ENCODE results near the gene NDUFAF2. TPM values are rescaled to one million over a fixed set of nuclear protein-coding genes. Genes with fewer than 3 reads are reported as not detected.

The NDUFAF2 gene
- total RNA-seq, 6 experiments from 2014 or later: 40.4 to 57.3 (median 51.5) TPM

GRCh38 chr5:60993425-60993824 is 48.4 kb downstream of the NDUFAF2 start:
- Mint-ChIP-seq H3K27me3 (ENCODE audit: insufficient read depth) (no peaks in the 10 kb centered on the region), H3K4me1 (ENCODE audit: low read depth) (no peaks in the 10 kb centered on the region), H3K27ac (no peak overlapping the region), H3K36me3 (ENCODE audit: low read depth) (peaks cover 11% of the 10 kb centered on the region; the same call in 1 of the 2 replicates), H3K9me3 (no peaks in the 10 kb centered on the region), H3K4me3 (no peak overlapping the region)
- no peak for TF ChIP-seq CTCF (IDR thresholded peaks at IDR 0.05)
- DNase-seq: no peak

GRCh38 chr5:60993875-60994571 is 49.0 kb downstream of the NDUFAF2 start:
- no peaks in the 10 kb centered on the region for H3K27me3 Mint-ChIP-seq (ENCODE audit: insufficient read depth)
- H3K4me1 Mint-ChIP-seq (ENCODE audit: low read depth): no peaks in the 10 kb centered on the region; the same call in 1 of the 2 replicates
- peaks cover 11% of the 10 kb centered on the region; the same call in 1 of the 2 replicates for H3K36me3 Mint-ChIP-seq (ENCODE audit: low read depth)
- H3K4me3 Mint-ChIP-seq: no peak overlapping the region
- H3K27ac Mint-ChIP-seq: no peak overlapping the region
- no peak for DNase-seq
- TF ChIP-seq CTCF (IDR thresholded peaks at IDR 0.05): no peak
- no peaks in the 10 kb centered on the region for H3K9me3 Mint-ChIP-seq

DNA sequence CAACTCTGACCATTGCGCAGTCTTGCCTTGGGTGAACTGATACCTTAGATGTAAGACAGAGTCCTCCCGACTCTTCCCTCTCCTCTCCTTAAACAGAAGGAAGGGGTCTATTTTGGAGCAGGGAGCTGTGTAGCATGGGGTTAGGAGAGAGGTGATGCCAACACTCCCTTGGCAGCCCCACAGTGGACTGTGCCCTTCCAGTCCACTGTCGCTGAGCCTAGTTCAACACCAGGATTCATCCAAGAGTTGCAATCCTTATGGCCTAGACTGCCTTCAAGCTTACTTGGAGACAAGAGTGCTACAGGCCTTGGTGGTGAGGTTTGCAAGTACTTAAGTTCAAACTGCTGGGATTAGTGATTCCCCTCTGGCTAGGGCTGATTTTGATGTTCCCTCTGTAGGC is 51.4 kb downstream of the NDUFAF2 start:
- no peak for TF ChIP-seq CTCF (IDR thresholded peaks at IDR 0.05)
- no peak overlapping the region for H3K4me3 Mint-ChIP-seq
- DNase-seq: no peak
- no peak overlapping the region for H3K27ac Mint-ChIP-seq
- no peaks in the 10 kb centered on the region for H3K9me3 Mint-ChIP-seq
- peaks cover 6% of the 10 kb centered on the region; the same call in 1 of the 2 replicates for H3K36me3 Mint-ChIP-seq (ENCODE audit: low read depth)
- no peaks in the 10 kb centered on the region for H3K27me3 Mint-ChIP-seq (ENCODE audit: insufficient read depth)
- H3K4me1 Mint-ChIP-seq (ENCODE audit: low read depth): peaks cover 10% of the 10 kb centered on the region

- Mint-ChIP-seq H3K4me1 (ENCODE audit: low read depth) (peaks cover 10% of the 10 kb centered on the region), H3K9me3 (no peaks in the 10 kb centered on the region), H3K27me3 (ENCODE audit: insufficient read depth) (no peaks in the 10 kb centered on the region), H3K4me3 (no peak overlapping the region), H3K36me3 (ENCODE audit: low read depth) (peaks cover 6% of the 10 kb centered on the region; the same call in 1 of the 2 replicates), H3K27ac (no peak overlapping the region)
- TF ChIP-seq CTCF (IDR thresholded peaks at IDR 0.05): no peak
- no peak for DNase-seq
These were observed 52.7 kb downstream of the NDUFAF2 start for GRCh38 chr5:60997721-60998120.

GRCh38 chr5:61000887-61001286 is 55.9 kb downstream of the NDUFAF2 start:
- H3K27ac Mint-ChIP-seq: no peak overlapping the region
- H3K4me1 Mint-ChIP-seq (ENCODE audit: low read depth): peaks cover 16% of the 10 kb centered on the region
- H3K4me3 Mint-ChIP-seq: no peak overlapping the region
- no peaks in the 10 kb centered on the region for H3K27me3 Mint-ChIP-seq (ENCODE audit: insufficient read depth)
- H3K9me3 Mint-ChIP-seq: no peaks in the 10 kb centered on the region
- no peaks in the 10 kb centered on the region for H3K36me3 Mint-ChIP-seq (ENCODE audit: low read depth)
- DNase-seq: no peak
- no peak for TF ChIP-seq CTCF (IDR thresholded peaks at IDR 0.05)
